Fibroblast of lung (primary cell): ENCODE data around the gene NUBPL. TPM values are rescaled to one million over a fixed set of nuclear protein-coding genes. Genes with fewer than 3 reads are reported as not detected.

Experiments used
- DNase-seq, 2 donors: peaks; one replicate each; pipeline versions ENCODE4 v3.0.0 to v3.0.0-alpha.2; 2010; ENCODE audit warnings: low read depth in 2 of 2
- H2AFZ ChIP-seq: 2 replicates; pipeline ENCODE4 v1.5.1; 2012; ENCODE audit warnings: low read length, control low read depth, inconsistent platforms
- H3K27ac ChIP-seq: 2 replicates; pipeline ENCODE4 v1.5.1; 2011; ENCODE audit warnings: low read length, control low read depth; ENCODE audit not compliant: insufficient read depth
- H3K27me3 ChIP-seq: 2 replicates; pipeline ENCODE4 v1.5.1; 2011; ENCODE audit warnings: mild to moderate bottlenecking, low read length; ENCODE audit not compliant: control insufficient read depth, insufficient read depth
- H3K36me3 ChIP-seq: 2 replicates; pipeline ENCODE4 v1.5.1; 2011; ENCODE audit warnings: low read length; ENCODE audit not compliant: control insufficient read depth, insufficient read depth
- H3K4me1 ChIP-seq: 2 replicates; pipeline ENCODE4 v1.5.1; 2011; ENCODE audit warnings: low read length; ENCODE audit not compliant: control insufficient read depth, insufficient read depth; ENCODE audit errors: extremely low read depth
- H3K4me2 ChIP-seq: 2 replicates; pipeline ENCODE4 v1.5.1; 2011; ENCODE audit warnings: low read length, control low read depth; ENCODE audit not compliant: insufficient read depth; ENCODE audit errors: extremely low read depth
- H3K4me3 ChIP-seq, 4 experiments: fragments of 200-600 bp in 1 of 4; sonication (generic) in 1 of 4; replicated peaks in 1 of 4; 2 replicates each; pipeline ENCODE4 v1.5.1; 2011 to 2016; ENCODE audit warnings: low read length in 4 of 4, low read depth in 3 of 4, mild to moderate bottlenecking in 3 of 4, control low read depth in 2 of 4, inconsistent platforms in 1 of 4, mixed read lengths in 1 of 4; ENCODE audit not compliant: insufficient read depth in 1 of 4; ENCODE audit errors: control extremely low read depth in 1 of 4
- H3K79me2 ChIP-seq: 2 replicates; pipeline ENCODE4 v1.5.1; 2012; ENCODE audit warnings: mild to moderate bottlenecking, low read length, inconsistent platforms; ENCODE audit not compliant: control insufficient read depth, insufficient read depth
- H3K9ac ChIP-seq: 2 replicates; pipeline ENCODE4 v1.5.1; 2011; ENCODE audit warnings: mild to moderate bottlenecking, low read length, control low read depth; ENCODE audit not compliant: insufficient read depth
- H3K9me3 ChIP-seq: 2 replicates; pipeline ENCODE4 v1.5.1; 2012; ENCODE audit warnings: low read depth, low read length; ENCODE audit not compliant: control insufficient read depth, insufficient read depth
- H4K20me1 ChIP-seq: 2 replicates; pipeline ENCODE4 v1.5.1; 2011; ENCODE audit warnings: low read length; ENCODE audit not compliant: control insufficient read depth, insufficient read depth; ENCODE audit errors: extremely low read depth
- EZH2 ChIP-seq: IDR thresholded peaks from 2 replicates; pipeline ENCODE4 v1.5.1; 2012; ENCODE audit warnings: low read length, control low read depth, mild to moderate bottlenecking; ENCODE audit errors: missing control alignments
- polyA plus RNA-seq, 2 donors: library from polyadenylated mRNA; depleted of rRNA in 1 of 2; stranded (reverse) in 1 of 2; unstranded in 1 of 2; fragments of >200 nt; gene quantifications; 2 replicates each; pipeline ENCODE4 v1.2.1, GENCODE V29; 2011 to 2012; ENCODE audit warnings: missing spikeins in 1 of 2
- total RNA-seq: library from RNA; depleted of rRNA; stranded (reverse); fragments of >200 nt; gene quantifications from 2 replicates; pipeline ENCODE4 v1.2.1, GENCODE V29; 2014
- TF ChIP-seq, protein P1 (sequence below), 2 donors: IDR thresholded peaks in 1 of 2; conservative IDR thresholded peaks in 1 of 2; 1 replicate in 1 of 2; 2 replicates in 1 of 2; pipeline ENCODE4 v1.5.1; 2011 to 2012; ENCODE audit warnings: low read length in 2 of 2, control low read depth in 1 of 2, inconsistent platforms in 1 of 2, low read depth in 1 of 2, mild to moderate bottlenecking in 1 of 2

NUBPL gene
- total and polyA plus RNA-seq, 2 donors (not counting 1 experiment from before 2014, with no cell fraction given), result 9.0 to 10.7 TPM

DNA sequence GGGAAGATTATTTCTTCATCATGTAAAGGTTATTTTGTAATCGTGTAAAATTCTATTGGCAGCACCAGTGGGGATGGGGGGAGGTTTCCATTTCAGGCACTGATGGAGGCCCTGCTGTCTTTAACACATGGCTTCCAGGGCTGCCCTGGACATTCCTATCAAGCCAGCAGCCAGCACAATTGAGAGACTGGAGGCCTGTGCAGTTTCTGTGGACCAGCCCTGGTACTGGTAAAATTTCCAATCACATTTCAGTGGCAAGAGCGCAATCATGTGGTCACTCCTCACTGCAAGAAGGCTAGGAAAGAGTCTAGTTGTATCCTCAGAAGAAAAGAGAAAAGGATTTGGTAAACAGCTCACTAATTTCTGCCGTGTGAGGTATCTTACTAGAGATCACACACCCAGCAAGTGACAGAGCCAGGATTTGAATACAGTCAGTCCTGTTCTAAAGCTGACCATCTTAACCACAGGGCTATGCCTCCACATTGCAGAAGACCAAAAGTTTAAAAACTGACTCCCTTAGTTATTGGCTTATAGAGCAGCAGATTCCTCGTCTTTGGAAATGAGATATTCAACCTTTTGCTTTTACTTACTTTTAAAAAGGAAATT, 336.5 kb downstream of the NUBPL start:
- no peak for TF ChIP-seq EZH2
- TF ChIP-seq, protein P1, sequence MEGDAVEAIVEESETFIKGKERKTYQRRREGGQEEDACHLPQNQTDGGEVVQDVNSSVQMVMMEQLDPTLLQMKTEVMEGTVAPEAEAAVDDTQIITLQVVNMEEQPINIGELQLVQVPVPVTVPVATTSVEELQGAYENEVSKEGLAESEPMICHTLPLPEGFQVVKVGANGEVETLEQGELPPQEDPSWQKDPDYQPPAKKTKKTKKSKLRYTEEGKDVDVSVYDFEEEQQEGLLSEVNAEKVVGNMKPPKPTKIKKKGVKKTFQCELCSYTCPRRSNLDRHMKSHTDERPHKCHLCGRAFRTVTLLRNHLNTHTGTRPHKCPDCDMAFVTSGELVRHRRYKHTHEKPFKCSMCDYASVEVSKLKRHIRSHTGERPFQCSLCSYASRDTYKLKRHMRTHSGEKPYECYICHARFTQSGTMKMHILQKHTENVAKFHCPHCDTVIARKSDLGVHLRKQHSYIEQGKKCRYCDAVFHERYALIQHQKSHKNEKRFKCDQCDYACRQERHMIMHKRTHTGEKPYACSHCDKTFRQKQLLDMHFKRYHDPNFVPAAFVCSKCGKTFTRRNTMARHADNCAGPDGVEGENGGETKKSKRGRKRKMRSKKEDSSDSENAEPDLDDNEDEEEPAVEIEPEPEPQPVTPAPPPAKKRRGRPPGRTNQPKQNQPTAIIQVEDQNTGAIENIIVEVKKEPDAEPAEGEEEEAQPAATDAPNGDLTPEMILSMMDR (conservative IDR thresholded peaks at IDR 0.05 in 1 of 2, IDR thresholded peaks at IDR 0.05 in 1 of 2; ENCODE audit: low read depth in 1 of 2, low read length in 2 of 2), result no peak
- H3K27me3 ChIP-seq, result no peaks in the 10 kb centered on the region
- H3K4me2 ChIP-seq, result no peak overlapping the region
- no peaks in the 10 kb centered on the region for H4K20me1 ChIP-seq
- no peak overlapping the region for H3K9ac ChIP-seq
- peak in 1 of 2 donors; percentile 17 for DNase-seq
- H2AFZ ChIP-seq, result no peak overlapping the region
- H3K27ac ChIP-seq, result no peak overlapping the region
- H3K9me3 ChIP-seq, result no peaks in the 10 kb centered on the region
- no peaks in the 10 kb centered on the region for H3K36me3 ChIP-seq
- peaks cover 4% of the 10 kb centered on the region for H3K4me1 ChIP-seq
- H3K4me3 ChIP-seq, result no peak overlapping the region
- no peaks in the 10 kb centered on the region for H3K79me2 ChIP-seq

DNA sequence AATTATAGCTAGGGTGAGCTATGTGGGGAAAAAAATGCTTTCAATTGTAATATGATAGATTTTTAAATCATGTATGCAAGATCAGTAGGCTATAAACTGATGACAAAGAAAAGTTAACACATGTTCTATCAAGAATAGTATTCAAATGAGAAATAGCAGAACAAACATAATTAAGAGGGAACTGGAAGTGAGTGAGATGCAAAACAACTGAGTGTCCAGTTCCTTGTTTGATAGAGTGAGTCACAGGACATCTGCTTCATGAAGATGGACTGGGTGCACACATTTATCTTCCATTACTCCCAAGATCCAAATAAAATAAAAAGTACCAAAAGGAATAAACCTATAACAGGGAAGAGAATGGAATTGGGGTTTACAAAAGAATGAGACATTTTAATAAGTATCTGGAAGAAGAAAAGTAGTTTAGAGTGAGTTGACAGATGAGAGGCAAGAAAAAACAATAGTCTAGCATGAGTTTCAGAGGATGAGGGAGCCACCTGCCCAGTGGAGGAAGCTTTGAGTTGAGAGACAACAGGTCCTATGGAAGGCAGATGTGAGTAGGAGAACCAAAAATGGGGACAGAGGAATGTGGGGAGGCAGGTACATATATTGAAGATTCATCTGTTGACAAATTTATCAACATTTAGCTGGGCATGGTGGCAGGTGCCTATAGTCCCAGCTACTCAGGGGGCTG, 337.8 kb downstream of the NUBPL start:
- H3K4me1 ChIP-seq, result peaks cover 4% of the 10 kb centered on the region
- DNase-seq, result no peak
- H3K4me3 ChIP-seq, result no peak overlapping the region
- TF ChIP-seq EZH2, result no peak
- TF ChIP-seq, protein P1 (conservative IDR thresholded peaks at IDR 0.05 in 1 of 2, IDR thresholded peaks at IDR 0.05 in 1 of 2; ENCODE audit: low read depth in 1 of 2, low read length in 2 of 2), result no peak
- no peak overlapping the region for H3K9ac ChIP-seq
- no peaks in the 10 kb centered on the region for H3K27me3 ChIP-seq
- no peaks in the 10 kb centered on the region for H3K36me3 ChIP-seq
- no peaks in the 10 kb centered on the region for H4K20me1 ChIP-seq
- no peak overlapping the region for H3K4me2 ChIP-seq
- H3K9me3 ChIP-seq, result no peaks in the 10 kb centered on the region
- H3K79me2 ChIP-seq, result no peaks in the 10 kb centered on the region
- no peak overlapping the region for H2AFZ ChIP-seq
- H3K27ac ChIP-seq, result no peak overlapping the region

DNA sequence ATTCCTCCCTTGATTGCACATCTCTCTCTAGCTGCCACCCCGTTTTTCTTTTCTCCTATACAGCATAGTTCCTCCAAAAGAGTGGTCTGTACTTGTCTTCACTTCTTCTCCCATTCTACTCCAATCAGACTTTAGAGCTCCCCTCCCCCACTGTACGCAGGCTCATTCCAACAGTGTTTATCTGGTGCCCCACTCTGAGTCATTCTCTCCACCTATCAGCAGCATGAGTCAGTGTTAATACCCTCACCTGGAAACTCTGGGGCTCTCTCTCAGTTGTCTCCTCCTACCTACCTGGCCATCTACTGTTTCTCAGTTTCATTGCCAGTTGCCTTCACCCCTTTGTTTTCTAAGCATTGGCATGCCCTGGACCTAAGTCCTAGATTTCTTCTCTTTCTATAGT, 340.8 kb downstream of the NUBPL start:
- Histone ChIP-seq H3K27me3 (no peaks in the 10 kb centered on the region), H3K4me2 (no peak overlapping the region), H4K20me1 (no peaks in the 10 kb centered on the region), H2AFZ (no peak overlapping the region), H3K4me1 (no peaks in the 10 kb centered on the region), H3K9ac (no peak overlapping the region), H3K9me3 (no peaks in the 10 kb centered on the region), H3K4me3 (no peak overlapping the region), H3K79me2 (no peaks in the 10 kb centered on the region), H3K36me3 (no peaks in the 10 kb centered on the region), H3K27ac (no peak overlapping the region)
- TF ChIP-seq, protein P1 (conservative IDR thresholded peaks at IDR 0.05 in 1 of 2, IDR thresholded peaks at IDR 0.05 in 1 of 2; ENCODE audit: low read depth in 1 of 2, low read length in 2 of 2), result no peak
- TF ChIP-seq EZH2, result no peak
- DNase-seq, result no peak
